Esophagus muscularis mucosa (tissue), 4 donors: ENCODE measurements around the gene ASL. TPM values are rescaled to one million over a fixed set of nuclear protein-coding genes. Genes with fewer than 3 reads are reported as not detected.
"Not testable (repeated sequence)": the region's sequence is repeated elsewhere in the genome, so short reads cannot be mapped to it uniquely, and the experiment has no call there.

Experiments used
- DNase-seq: peaks from one replicate; pipeline ENCODE4 v3.0.0-alpha.2; 2017; ENCODE audit errors: extremely low spot score
- H3K27ac ChIP-seq, 4 donors: fragments of 200-600 bp; sonication (generic); replicated peaks in 1 of 4; 1 replicate in 3 of 4; 2 replicates in 1 of 4; pipeline ENCODE4 v1.5.1; 2016 to 2019; ENCODE audit warnings: mild to moderate bottlenecking in 1 of 4
- H3K27me3 ChIP-seq, 4 donors: fragments of 200-600 bp; sonication (generic); one replicate each; pipeline versions ENCODE4 v1.5.1 to v1.6.0; 2016 to 2019
- H3K36me3 ChIP-seq, 4 donors: fragments of 200-600 bp; sonication (generic); one replicate each; pipeline ENCODE4 v1.5.1; 2016 to 2019
- H3K4me1 ChIP-seq, 4 donors: fragments of 200-600 bp; sonication (generic); one replicate each; pipeline ENCODE4 v1.5.1; 2016 to 2019
- H3K4me3 ChIP-seq, 4 donors: fragments of 200-600 bp; sonication (generic); 1 replicate in 2 of 4; 2 replicates in 2 of 4; pipeline ENCODE4 v1.5.1; 2016 to 2019; ENCODE audit warnings: mild to moderate bottlenecking in 4 of 4, moderate library complexity in 1 of 4
- H3K9me3 ChIP-seq, 4 donors: fragments of 200-600 bp; sonication (generic); 1 replicate in 3 of 4; 2 replicates in 1 of 4; pipeline ENCODE4 v1.5.1; 2016 to 2019
- EP300 ChIP-seq: sonication (generic); formaldehyde crosslinking; IDR thresholded peaks from one replicate; pipeline ENCODE4 v1.6.1; 2017; ENCODE audit warnings: antibody characterized with exemption
- POLR2A ChIP-seq: fragments of 450-650 bp; IDR thresholded peaks from one replicate; pipeline ENCODE4 v1.6.1; 2017; ENCODE audit warnings: antibody characterized with exemption, moderate library complexity, mild to moderate bottlenecking, low read depth
- POLR2AphosphoS5 ChIP-seq, 2 donors: sonication (generic); formaldehyde crosslinking; IDR thresholded peaks; one replicate each; pipeline ENCODE4 v1.6.1; 2017; ENCODE audit warnings: antibody characterized with exemption in 2 of 2
- WGBS: methylation state at CpG from one replicate; pipeline ENCODE4 v1.1.5; 2018; 5-methylcytosine and 5-hydroxymethylcytosine counted together
- intact Hi-C: fragments of 100-400 bp; cut with DNase I; formaldehyde crosslinking; loops from one replicate; pipeline ENCODE4 v1.15.1; 2023
- total RNA-seq, 4 donors: library from RNA; depleted of rRNA; stranded (reverse); fragments of >200 nt; gene quantifications; one replicate each; pipeline versions ENCODE4 v1.1.0 to v1.2.1, GENCODE V29; 2016
- TF ChIP-seq, protein P1 (sequence below), 3 experiments: fragments of 200-600 bp in 2 of 3; fragments of 450-650 bp in 1 of 3; sonication (generic) in 2 of 3; IDR thresholded peaks; one replicate each; pipeline ENCODE4 v1.5.1; 2017 to 2019; ENCODE audit warnings: antibody characterized with exemption in 3 of 3, mild to moderate bottlenecking in 2 of 3, moderate library complexity in 1 of 3

Gene ASL
- 10 to 100 TPM; 10.4 to 24.2 (median 18.8) TPM for total RNA-seq

DNA sequence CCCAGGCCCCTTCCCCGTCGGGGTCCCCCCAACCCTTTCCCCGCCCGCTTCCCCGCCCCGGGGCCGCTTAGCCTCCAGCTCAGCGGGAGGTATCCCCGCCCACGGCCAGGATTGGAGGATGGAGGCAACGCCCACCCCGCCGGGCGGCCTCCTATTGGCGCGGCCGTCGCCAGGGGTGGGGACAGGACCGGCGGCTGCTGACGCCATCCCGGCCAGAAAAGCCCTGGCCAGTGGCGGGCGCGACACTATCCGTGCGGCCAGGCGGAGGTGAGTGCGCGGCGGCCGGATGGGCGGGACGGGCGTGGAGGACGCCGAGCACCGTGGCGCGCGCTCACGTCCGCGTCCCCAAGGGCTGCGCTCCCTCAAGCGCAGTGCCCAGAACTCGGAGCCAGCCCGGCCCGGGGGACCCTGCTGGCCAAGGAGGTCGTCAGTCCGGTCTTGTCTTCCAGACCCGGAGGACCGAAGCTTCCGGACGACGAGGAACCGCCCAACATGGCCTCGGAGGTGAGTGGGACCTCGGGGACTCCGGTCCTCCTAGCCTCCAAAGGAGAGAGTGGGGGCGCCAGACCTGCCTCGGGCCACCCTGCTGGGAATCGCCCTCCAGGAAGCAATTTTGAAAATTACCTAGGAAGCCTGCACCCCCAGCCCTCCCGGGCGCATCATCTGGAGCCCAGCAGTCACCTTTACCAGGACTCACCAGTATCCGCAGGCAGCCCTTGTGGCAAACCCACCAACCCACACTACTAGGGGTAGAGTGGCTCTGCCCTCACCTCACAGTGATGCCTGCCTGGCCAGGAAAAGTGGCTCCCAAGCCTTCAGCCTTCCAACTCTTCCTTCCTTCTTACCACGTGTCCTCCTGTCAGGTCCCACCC lies at the start of gene ASL:
Gene ASL (plus strand): TSS at position 230 of the 872 bp plus-strand sequence. CDS start 263 bp downstream, at position 493.
- peak within 1 kb of the TSS; percentile 65 to 76 (median 72) for H3K27ac ChIP-seq
- peak; percentile 95 for DNase-seq
- TF ChIP-seq POLR2AphosphoS5 (IDR thresholded peaks at IDR 0.05): peak; percentile 96
- TF ChIP-seq POLR2A: peak; percentile 29
- TF ChIP-seq, protein P1, sequence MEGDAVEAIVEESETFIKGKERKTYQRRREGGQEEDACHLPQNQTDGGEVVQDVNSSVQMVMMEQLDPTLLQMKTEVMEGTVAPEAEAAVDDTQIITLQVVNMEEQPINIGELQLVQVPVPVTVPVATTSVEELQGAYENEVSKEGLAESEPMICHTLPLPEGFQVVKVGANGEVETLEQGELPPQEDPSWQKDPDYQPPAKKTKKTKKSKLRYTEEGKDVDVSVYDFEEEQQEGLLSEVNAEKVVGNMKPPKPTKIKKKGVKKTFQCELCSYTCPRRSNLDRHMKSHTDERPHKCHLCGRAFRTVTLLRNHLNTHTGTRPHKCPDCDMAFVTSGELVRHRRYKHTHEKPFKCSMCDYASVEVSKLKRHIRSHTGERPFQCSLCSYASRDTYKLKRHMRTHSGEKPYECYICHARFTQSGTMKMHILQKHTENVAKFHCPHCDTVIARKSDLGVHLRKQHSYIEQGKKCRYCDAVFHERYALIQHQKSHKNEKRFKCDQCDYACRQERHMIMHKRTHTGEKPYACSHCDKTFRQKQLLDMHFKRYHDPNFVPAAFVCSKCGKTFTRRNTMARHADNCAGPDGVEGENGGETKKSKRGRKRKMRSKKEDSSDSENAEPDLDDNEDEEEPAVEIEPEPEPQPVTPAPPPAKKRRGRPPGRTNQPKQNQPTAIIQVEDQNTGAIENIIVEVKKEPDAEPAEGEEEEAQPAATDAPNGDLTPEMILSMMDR (IDR thresholded peaks at IDR 0.05): no peak
- intact Hi-C loops: no loop called here
- 1% methylated on average over 23 of the region's 67 CpGs for WGBS
- H3K9me3 ChIP-seq: no peaks in the 10 kb centered on the region
- peaks cover 15 to 25% (median 21%) of the 10 kb centered on the region in 4 donors for H3K4me1 ChIP-seq
- peaks cover 0 to 23% (median 8%) of the 10 kb centered on the region in 4 donors for H3K36me3 ChIP-seq
- H3K27me3 ChIP-seq: no peaks in the 10 kb centered on the region
- H3K4me3 ChIP-seq: peak within 1 kb of the TSS; percentile 67 to 97 (median 88)

DNA sequence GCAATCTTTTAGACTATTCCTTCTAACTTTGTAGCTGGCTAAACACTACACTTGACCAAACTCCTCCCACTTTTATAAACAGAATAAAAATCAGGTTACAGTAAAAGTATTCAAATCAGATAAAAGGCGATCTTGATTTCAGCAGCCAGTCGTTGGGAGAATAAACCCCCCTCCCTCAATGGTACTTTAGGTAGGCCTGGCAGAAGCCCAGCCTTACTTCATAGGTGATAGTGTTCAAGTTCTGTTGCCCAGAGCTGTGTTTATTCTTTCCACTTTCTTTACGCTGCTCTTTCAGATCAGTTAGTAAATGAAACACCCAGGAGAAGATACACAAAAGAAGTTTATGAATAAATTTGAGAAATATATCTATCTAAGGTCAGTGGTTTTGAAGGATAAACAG lies 47.3 kb upstream of the ASL start:
- DNase-seq, H3K4me1 ChIP-seq, intact Hi-C loops, H3K4me3 ChIP-seq, H3K27me3 ChIP-seq, H3K36me3 ChIP-seq, H3K27ac ChIP-seq, H3K9me3 ChIP-seq: not testable (repeated sequence)
- WGBS: 56% methylated on average over 3 of the region's 3 CpGs

DNA sequence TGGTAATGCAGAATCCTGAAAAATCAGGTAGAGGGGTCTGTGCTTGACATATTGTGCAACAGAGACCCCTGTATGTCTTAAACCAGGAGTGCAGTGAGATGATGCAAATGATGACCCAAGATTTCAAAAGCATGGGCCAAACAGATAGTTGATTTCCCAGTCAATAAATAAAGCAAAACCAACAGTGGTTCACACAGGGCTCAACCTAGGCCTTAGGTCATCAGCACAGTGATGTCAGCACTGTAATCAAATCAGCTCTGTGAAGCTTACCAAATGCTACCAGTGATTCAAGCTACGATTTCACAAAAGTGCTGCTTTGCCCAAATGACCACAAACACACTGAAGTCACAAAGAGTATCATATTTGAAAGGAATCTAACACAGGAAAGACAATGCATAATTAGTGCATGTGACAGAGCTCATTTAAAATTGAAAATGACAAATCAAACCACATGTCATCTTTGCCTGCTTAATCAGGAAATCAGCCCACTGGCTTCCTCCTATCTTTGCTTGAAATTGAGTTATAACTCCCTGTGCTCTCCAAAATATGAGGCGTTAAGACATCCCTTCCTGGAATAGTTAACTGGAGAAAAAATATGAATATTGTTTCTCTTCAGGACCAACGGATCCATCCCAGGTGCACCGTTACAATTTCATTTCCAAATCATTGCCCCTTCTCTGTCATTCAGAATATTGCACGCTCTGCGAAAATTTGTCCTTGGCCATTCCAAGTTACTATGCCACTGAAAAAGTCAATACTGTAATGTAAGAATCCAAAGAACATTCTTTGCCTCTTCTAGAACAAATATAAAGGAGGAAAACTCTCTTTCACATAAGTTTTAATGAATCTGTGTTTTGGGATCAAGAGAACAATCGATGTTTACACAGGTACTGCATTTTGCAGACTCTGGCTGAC lies 41.9 kb upstream of the ASL start:
- H3K27ac ChIP-seq: no peak overlapping the region
- 73% methylated on average over 7 of the region's 7 CpGs for WGBS
- intact Hi-C loops: no loop called here
- peaks cover 0 to 6% (median 0%) of the 10 kb centered on the region in 4 donors for H3K4me1 ChIP-seq
- no peaks in the 10 kb centered on the region for H3K9me3 ChIP-seq
- H3K36me3 ChIP-seq: no peaks in the 10 kb centered on the region
- TF ChIP-seq, protein P1 (IDR thresholded peaks at IDR 0.05): no peak
- TF ChIP-seq POLR2AphosphoS5 (IDR thresholded peaks at IDR 0.05): no peak
- TF ChIP-seq POLR2A: no peak
- TF ChIP-seq EP300: no peak
- H3K4me3 ChIP-seq: no peak overlapping the region
- H3K27me3 ChIP-seq: no peaks in the 10 kb centered on the region
- no peak for DNase-seq

DNA sequence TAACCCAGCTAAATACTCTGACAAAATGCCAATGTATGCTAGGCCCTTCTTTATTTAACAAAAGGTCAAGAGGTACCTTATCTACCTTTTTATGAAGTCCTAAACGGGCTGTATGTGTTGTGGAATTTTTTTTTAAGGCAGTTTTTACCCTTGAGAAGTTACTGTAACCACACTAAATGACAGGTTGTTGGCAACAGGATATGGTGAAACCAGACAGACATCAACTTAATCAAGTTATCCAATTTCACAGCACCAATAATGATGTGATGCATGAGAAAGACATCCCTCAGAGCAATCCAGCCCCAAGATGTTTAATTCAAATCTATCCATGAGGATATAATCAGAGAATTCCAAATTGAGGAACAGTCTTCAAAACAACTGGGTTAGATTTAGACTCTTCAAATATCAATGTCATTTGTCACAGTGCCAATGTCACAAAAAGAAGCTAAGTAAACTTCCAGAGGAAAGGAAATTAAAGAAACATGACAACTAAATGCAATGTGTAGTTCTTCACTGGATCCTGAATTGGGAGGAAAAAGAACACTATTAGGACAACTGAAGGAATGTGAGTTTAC lies 41.1 kb upstream of the ASL start:
- H3K27me3 ChIP-seq, intact Hi-C loops, DNase-seq, H3K9me3 ChIP-seq, H3K27ac ChIP-seq, H3K36me3 ChIP-seq, H3K4me3 ChIP-seq, H3K4me1 ChIP-seq: not testable (repeated sequence)
- 58% methylated on average over 1 of the region's 1 CpG for WGBS

DNA sequence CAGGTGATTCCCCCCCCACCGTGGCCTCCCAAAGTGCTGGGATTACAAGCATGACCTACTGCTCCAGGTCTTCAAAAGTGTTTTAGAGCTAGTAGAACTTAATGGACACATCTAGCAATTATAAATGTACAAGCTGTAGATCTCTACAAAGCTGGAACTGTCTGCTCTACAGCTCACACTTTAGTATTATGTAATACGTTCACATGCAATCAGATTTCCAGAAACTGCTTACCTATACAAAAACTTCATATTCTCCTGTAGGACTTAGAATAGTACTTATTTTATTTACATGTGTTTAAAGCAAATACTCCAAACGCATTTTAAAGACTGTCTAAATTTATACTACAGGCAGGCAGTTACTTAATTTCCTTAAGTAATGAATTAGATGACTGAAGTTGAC lies 39.2 kb upstream of the ASL start:
- intact Hi-C loops: no loop called here
- no peaks in the 10 kb centered on the region for H3K4me1 ChIP-seq
- no peaks in the 10 kb centered on the region for H3K9me3 ChIP-seq
- TF ChIP-seq EP300 (no peak), POLR2AphosphoS5 (IDR thresholded peaks at IDR 0.05) (no peak), POLR2A (no peak)
- TF ChIP-seq, protein P1 (IDR thresholded peaks at IDR 0.05): no peak
- H3K4me3 ChIP-seq: no peak overlapping the region
- H3K27me3 ChIP-seq: no peaks in the 10 kb centered on the region
- 84% methylated on average over 2 of the region's 3 CpGs for WGBS
- no peak overlapping the region for H3K27ac ChIP-seq
- H3K36me3 ChIP-seq: no peaks in the 10 kb centered on the region
- no peak for DNase-seq
